Heart left ventricle (tissue), 16 donors: ENCODE measurements around the gene NCLN. TPM values are rescaled to one million over a fixed set of nuclear protein-coding genes. Genes with fewer than 3 reads are reported as not detected.

Source experiments
- ATAC-seq, 4 donors: fragments of 200-7000 bp; cut with Tn5 transposase; one replicate each; pipeline ENCODE4 v1.9.1; 2020 to 2022; ENCODE audit warnings: moderate library complexity in 4 of 4, mild to moderate bottlenecking in 3 of 4, moderate number of reproducible peaks in 1 of 4
- DNase-seq, 5 donors: peaks; one replicate each; pipeline ENCODE4 v3.0.0-alpha.2; 2020
- H3K27ac ChIP-seq, 12 donors: fragments of 200-600 bp; sonication (generic) in 4 of 12; one replicate each; pipeline versions ENCODE4 v1.5.0 to v1.8.0; 2016 to 2022; ENCODE audit warnings: mild to moderate bottlenecking in 2 of 12
- H3K27me3 ChIP-seq, 9 donors: fragments of 200-600 bp; sonication (generic) in 2 of 9; one replicate each; pipeline versions ENCODE4 v1.5.1 to v1.8.0; 2016 to 2022; ENCODE audit warnings: mild to moderate bottlenecking in 3 of 9
- H3K36me3 ChIP-seq, 9 donors: fragments of 200-600 bp; sonication (generic) in 2 of 9; one replicate each; pipeline versions ENCODE4 v1.5.0 to v1.8.0; 2018 to 2022; ENCODE audit warnings: mild to moderate bottlenecking in 2 of 9
- H3K4me1 ChIP-seq, 12 donors: fragments of 200-600 bp; sonication (generic) in 4 of 12; one replicate each; pipeline versions ENCODE4 v1.5.0 to v1.8.0; 2016 to 2022; ENCODE audit warnings: mild to moderate bottlenecking in 3 of 12
- H3K4me3 ChIP-seq, 12 donors: fragments of 200-600 bp; sonication (generic) in 4 of 12; one replicate each; pipeline versions ENCODE4 v1.5.0 to v1.8.0; 2017 to 2022; ENCODE audit warnings: mild to moderate bottlenecking in 9 of 12, moderate library complexity in 4 of 12
- H3K9me3 ChIP-seq, 12 donors: fragments of 200-600 bp; sonication (generic) in 4 of 12; one replicate each; pipeline versions ENCODE4 v1.5.0 to v1.8.0; 2016 to 2022; ENCODE audit warnings: mild to moderate bottlenecking in 1 of 12
- POLR2A ChIP-seq, 2 donors: fragments of 450-650 bp; IDR thresholded peaks; one replicate each; pipeline ENCODE4 v1.6.1; 2017; ENCODE audit warnings: antibody characterized with exemption in 2 of 2, mild to moderate bottlenecking in 2 of 2, moderate library complexity in 2 of 2
- WGBS, 4 donors: extraction: QIAGEN DNeasy Blood & Tissue Kit in 2 of 4; methylation state at CpG; one replicate each; pipeline versions ENCODE4 v1.1.5 to v1.1.7; 2013 to 2018; 5-methylcytosine and 5-hydroxymethylcytosine counted together
- intact Hi-C, 10 donors: fragments of 100-400 bp; cut with DNase I; formaldehyde crosslinking; loops; one replicate each; pipeline versions ENCODE4 v1.11.1 to v1.14.2; 2022
- polyA plus RNA-seq, 2 donors: library from polyadenylated mRNA; stranded (reverse); fragments of 200-250 nt; gene quantifications; one replicate each; pipeline ENCODE4 v1.2.3, GENCODE V29; 2013
- total RNA-seq, 9 donors: library from RNA; depleted of rRNA in 2 of 9; stranded (reverse); fragments of >200 nt in 2 of 9; fragmentation: NEBNext Ultra II Directional in 3 of 9; extraction: Animal tissue kit (Norgen Biotek cat#: 25700) in 3 of 9; gene quantifications; one replicate each; pipeline versions ENCODE4 v1.1.0 to v1.2.4, GENCODE V29; 2016 to 2023
- TF ChIP-seq, protein P1 (sequence below), 12 donors: fragments of 200-600 bp; sonication (generic) in 4 of 12; IDR thresholded peaks; one replicate each; pipeline versions ENCODE4 v1.5.0 to v1.8.0; 2018 to 2022; ENCODE audit warnings: antibody characterized with exemption in 12 of 12, mild to moderate bottlenecking in 5 of 12
- donor health status: ischemic (EF 13 %, LVEDD 7.1; RV severe dilation, severe dysfunction).
- donor health status: healthy with polysubstance abuse.
- donor health status: DM: no; HTN: yes; CAD: no.
- donor health status: DM: no; HTN: no; CAD: no.
- donor health status: ischemic (EF 25% LVEDD 6.9; RV normal size, moderate dysfunction).
- donor health status: ischemic (EF 25% LVEDD 5.7; RV mildly dilated, moderate dysfunction).
- donor health status: healthy.
- donor health status: DM: yes; HTN: yes; CAD: no.
- donor health status: ischemic (EF 35%, LVEDD 5.7; RV mildly dilated, moderate dysfunction).
- donor health status: nonischemic (EF 11% LVEDD 7.7; RV severe dilation, severe dysfunction).
- donor health status: DM: yes; HTN: yes; CAD: no.
- donor health status: PGD.
- donor health status: ischemic (EF 29% LVEDD 5.4; RV normal size, mild dysfunction).
- donor health status: nonischemic (EF 23%, LVEDD 6.1; RV moderate dilation, normal function).

Gene NCLN
- total and polyA plus RNA-seq, 11 donors = 16.7 to 67.5 (median 26.4) TPM

DNA sequence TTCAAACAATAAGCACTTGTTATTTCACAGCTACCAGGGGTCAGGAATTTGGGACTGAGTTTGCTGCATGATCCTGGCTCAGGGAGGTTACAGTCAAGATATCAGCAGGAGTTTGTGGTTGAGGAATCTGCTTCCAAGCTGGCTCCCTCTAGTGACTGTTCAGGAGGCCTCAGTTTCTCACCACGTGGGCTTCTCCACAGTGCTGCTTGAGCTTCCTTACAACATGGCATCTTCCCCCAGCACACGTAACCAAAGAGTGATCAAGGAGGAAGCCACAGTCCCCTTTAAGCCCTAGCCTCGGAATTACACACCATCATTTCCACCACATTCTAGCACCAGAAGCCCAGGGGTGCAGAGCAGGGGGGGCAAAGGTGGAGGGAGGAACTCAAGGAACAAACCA, 67.5 kb downstream of the NCLN start:
- 43 to 69% (median 53%) methylated on average over 3 of the region's 3 CpGs for WGBS, 4 donors
- intact Hi-C loops = no loop called here
- Histone ChIP-seq H3K9me3 (peaks cover 0 to 12% (median 0%) of the 10 kb centered on the region in 12 donors), H3K4me1 (no peaks in the 10 kb centered on the region), H3K4me3 (no peak overlapping the region), H3K36me3 (no peaks in the 10 kb centered on the region), H3K27ac (no peak overlapping the region), H3K27me3 (peaks cover 0 to 17% (median 0%) of the 10 kb centered on the region in 9 donors)
- TF ChIP-seq, protein P1, sequence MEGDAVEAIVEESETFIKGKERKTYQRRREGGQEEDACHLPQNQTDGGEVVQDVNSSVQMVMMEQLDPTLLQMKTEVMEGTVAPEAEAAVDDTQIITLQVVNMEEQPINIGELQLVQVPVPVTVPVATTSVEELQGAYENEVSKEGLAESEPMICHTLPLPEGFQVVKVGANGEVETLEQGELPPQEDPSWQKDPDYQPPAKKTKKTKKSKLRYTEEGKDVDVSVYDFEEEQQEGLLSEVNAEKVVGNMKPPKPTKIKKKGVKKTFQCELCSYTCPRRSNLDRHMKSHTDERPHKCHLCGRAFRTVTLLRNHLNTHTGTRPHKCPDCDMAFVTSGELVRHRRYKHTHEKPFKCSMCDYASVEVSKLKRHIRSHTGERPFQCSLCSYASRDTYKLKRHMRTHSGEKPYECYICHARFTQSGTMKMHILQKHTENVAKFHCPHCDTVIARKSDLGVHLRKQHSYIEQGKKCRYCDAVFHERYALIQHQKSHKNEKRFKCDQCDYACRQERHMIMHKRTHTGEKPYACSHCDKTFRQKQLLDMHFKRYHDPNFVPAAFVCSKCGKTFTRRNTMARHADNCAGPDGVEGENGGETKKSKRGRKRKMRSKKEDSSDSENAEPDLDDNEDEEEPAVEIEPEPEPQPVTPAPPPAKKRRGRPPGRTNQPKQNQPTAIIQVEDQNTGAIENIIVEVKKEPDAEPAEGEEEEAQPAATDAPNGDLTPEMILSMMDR (IDR thresholded peaks at IDR 0.05) = no peak
- no peak for TF ChIP-seq POLR2A (IDR thresholded peaks at IDR 0.05)
- ATAC-seq = no peak
- no peak for DNase-seq

DNA sequence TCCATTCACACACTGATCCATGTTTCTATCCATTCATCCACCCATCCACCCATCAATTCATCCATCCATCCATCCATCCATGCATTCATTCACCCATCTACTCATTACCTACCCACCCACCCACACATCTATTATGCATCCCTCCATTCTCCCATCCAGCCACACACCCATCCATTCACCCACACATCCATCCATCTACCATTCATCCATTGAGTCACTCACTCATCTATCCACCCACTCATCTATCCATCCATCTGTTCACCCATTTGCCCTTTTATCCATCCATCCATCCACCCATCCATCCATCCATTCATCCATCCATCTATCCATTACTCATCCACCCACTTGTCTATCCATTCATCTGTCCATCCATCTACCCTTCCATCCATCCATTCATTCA, 68.8 kb downstream of the NCLN start:
- H3K27ac ChIP-seq = no peak overlapping the region
- TF ChIP-seq, protein P1 (IDR thresholded peaks at IDR 0.05) = no peak
- TF ChIP-seq POLR2A (IDR thresholded peaks at IDR 0.05) = no peak
- intact Hi-C loops = no loop called here
- ATAC-seq (no peak), DNase-seq (no peak)
- H3K36me3 ChIP-seq = no peaks in the 10 kb centered on the region
- H3K4me3 ChIP-seq = no peak overlapping the region
- peaks cover 0 to 12% (median 0%) of the 10 kb centered on the region in 12 donors for H3K9me3 ChIP-seq
- peaks cover 0 to 17% (median 0%) of the 10 kb centered on the region in 9 donors for H3K27me3 ChIP-seq
- H3K4me1 ChIP-seq = no peaks in the 10 kb centered on the region

DNA sequence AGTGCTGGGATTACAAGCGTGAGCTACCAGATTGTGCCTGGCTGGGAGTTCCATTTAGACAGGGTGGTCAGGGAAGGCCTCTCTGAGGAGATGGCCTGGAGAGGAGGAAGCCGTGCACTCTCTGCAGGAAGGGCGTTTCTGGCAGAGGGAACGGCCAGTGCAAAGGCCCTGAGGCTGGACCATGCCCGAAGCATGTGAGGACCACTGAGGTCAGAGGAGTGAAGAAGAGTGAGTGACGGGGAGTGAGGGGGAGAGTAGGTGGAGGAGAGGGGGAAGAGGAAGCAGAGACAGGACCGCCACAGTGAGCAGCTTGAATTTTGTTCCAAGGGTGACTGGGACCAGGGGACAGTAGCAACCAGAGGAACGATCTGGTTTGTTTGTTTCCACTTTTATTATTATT, 71.3 kb downstream of the NCLN start:
- intact Hi-C loops = no loop called here
- WGBS, 4 donors = 85 to 88% (median 87%) methylated on average over 8 of the region's 8 CpGs
- TF ChIP-seq, protein P1 (IDR thresholded peaks at IDR 0.05) = no peak
- no peak for TF ChIP-seq POLR2A (IDR thresholded peaks at IDR 0.05)
- Histone ChIP-seq H3K36me3 (no peaks in the 10 kb centered on the region), H3K4me1 (no peaks in the 10 kb centered on the region), H3K4me3 (no peak overlapping the region), H3K9me3 (peaks cover 0 to 12% (median 0%) of the 10 kb centered on the region in 12 donors), H3K27me3 (peaks cover 0 to 6% (median 0%) of the 10 kb centered on the region in 9 donors), H3K27ac (no peak overlapping the region)
- DNase-seq = no peak
- ATAC-seq = no peak

Other genes starting within 250 kb of the NCLN start
- 1 to 10 TPM; 1.8 to 3.2 (median 2.3) TPM for gene ZNF77, start 241.0 kb upstream of the NCLN start, total RNA-seq
- gene ZNF77, start 241.0 kb upstream of the NCLN start, polyA plus RNA-seq = 1 to 10 TPM; 1.7 to 2.5 TPM
- 1 to 10 TPM in 2 of 9 donors, under 1 TPM in 6, not detected in 1; 0.21 to 1.3 (median 0.57) TPM for gene TLE6, start 208.4 kb upstream of the NCLN start, total RNA-seq
- gene TLE6, start 208.4 kb upstream of the NCLN start, polyA plus RNA-seq = 1 to 10 TPM; 1.3 to 1.4 TPM
- gene TLE2, start 156.7 kb upstream of the NCLN start, total RNA-seq = 10 to 100 TPM; 34.6 to 75.1 (median 40.5) TPM
- 10 to 100 TPM; 36.0 to 41.4 TPM for gene TLE2, start 156.7 kb upstream of the NCLN start, polyA plus RNA-seq
- gene TLE5, start 123.4 kb upstream of the NCLN start, total RNA-seq = 1,000 to 10,000 TPM in 1 of 9 donors, 100 to 1,000 TPM in 8; 593 to 1,121 (median 711) TPM
- 1,000 to 10,000 TPM in 1 of 2 donors, 100 to 1,000 TPM in 1; 686 to 1,459 TPM for gene TLE5, start 123.4 kb upstream of the NCLN start, polyA plus RNA-seq
- gene GNA11, start 91.6 kb upstream of the NCLN start, total RNA-seq = 10 to 100 TPM; 55.3 to 91.8 (median 70.9) TPM
- gene GNA11, start 91.6 kb upstream of the NCLN start, polyA plus RNA-seq = 10 to 100 TPM; 43.5 to 74.6 TPM
- 10 to 100 TPM in 1 of 9 donors, 1 to 10 TPM in 8; 1.1 to 15.2 (median 2.1) TPM for gene GNA15, start 49.9 kb upstream of the NCLN start, total RNA-seq
- 1 to 10 TPM in 1 of 2 donors, under 1 TPM in 1; 0.69 to 1.5 TPM for gene GNA15, start 49.9 kb upstream of the NCLN start, polyA plus RNA-seq
- gene S1PR4, start 7.2 kb upstream of the NCLN start, total RNA-seq = 1 to 10 TPM in 4 of 9 donors, under 1 TPM in 5; 0.35 to 5.5 (median 0.87) TPM
- 1 to 10 TPM; 1.4 to 1.7 TPM for gene S1PR4, start 7.2 kb upstream of the NCLN start, polyA plus RNA-seq
- not detected for gene CELF5, start 38.7 kb downstream of the NCLN start, total RNA-seq
- gene CELF5, start 38.7 kb downstream of the NCLN start, polyA plus RNA-seq = not detected
- gene NFIC, start 180.7 kb downstream of the NCLN start, total RNA-seq = 100 to 1,000 TPM; 107 to 267 (median 155) TPM
- 100 to 1,000 TPM; 159 to 192 TPM for gene NFIC, start 180.7 kb downstream of the NCLN start, polyA plus RNA-seq